HG02623 (cell line): ENCODE results near the gene FIGN.

Source experiments
- ATAC-seq: cut with Tn5 transposase; IDR thresholded peaks from one replicate; pipeline ENCODE4 v1.9.1; 2021; ENCODE audit warnings: moderate library complexity; ENCODE audit not compliant: unreplicated experiment

FIGN gene

DNA sequence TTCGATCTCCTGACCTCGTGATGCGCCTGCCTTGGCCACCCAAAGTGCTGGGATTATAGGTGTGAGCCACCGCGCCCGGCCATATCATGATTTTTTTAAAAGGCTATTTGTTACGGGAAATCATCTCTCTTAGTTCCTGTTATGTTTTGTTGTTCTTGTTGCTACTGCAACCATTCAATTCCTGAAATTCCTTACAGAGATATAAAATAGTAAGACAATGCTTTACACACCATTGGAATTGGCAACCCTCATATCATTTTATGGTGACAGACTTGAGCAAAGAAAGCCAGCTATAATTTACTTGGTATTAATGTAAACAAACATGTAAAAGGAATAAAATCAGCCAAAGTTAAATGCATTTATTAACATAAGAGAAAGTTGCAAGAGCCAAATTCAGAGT lies 163.0 kb downstream of the FIGN start:
- no peak for ATAC-seq

- no peak for ATAC-seq
These were observed 164.2 kb downstream of the FIGN start for GRCh38 chr2:163571423-163572102.

GRCh38 chr2:163570391-163570790 lies 165.4 kb downstream of the FIGN start:
- no peak for ATAC-seq

- ATAC-seq, result no peak
These were observed 170.6 kb downstream of the FIGN start for GRCh38 chr2:163565192-163565591.

DNA sequence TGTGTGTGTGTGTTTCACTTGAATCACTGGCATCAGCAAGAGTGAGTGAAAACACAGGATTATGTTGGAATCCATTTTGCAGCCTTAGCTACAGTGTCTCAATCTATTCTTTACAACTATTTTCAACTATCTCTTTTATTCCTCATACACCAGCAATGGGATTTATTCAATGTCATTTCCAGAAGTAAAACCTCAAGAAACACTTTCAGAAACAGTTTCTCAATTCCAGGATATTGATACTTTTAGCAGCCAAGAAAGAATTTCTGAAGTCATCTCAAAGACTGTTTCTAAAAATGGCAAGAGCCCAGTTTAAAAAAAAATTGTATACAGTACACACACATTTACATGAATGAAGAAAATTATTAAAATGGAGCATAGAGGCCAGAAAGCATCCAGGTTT lies 171.6 kb downstream of the FIGN start:
- ATAC-seq, result no peak

DNA sequence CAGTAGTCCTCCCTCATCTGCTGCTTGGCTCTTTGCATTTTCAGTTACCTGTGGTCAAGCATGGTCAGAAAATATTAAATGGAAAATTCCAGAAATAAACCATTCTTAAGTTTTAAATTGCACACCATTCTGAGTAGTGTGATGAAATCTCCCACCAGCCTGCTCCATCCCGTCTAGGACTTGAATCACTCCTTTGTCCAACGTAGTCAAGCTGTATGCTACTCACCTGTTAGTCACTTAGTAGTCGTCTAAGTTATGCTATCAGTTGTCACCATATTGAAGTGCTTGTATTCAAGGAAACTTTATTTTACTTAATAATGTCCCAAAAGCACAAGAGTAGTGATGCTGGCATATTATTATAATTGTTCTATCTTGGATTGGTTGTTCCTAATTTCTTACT lies 172.5 kb downstream of the FIGN start:
- ATAC-seq, result no peak

- no peak for ATAC-seq
These were observed 177.4 kb downstream of the FIGN start for GRCh38 chr2:163558251-163559021.

- ATAC-seq, result no peak
These were observed 179.3 kb downstream of the FIGN start for GRCh38 chr2:163556511-163556910.

DNA sequence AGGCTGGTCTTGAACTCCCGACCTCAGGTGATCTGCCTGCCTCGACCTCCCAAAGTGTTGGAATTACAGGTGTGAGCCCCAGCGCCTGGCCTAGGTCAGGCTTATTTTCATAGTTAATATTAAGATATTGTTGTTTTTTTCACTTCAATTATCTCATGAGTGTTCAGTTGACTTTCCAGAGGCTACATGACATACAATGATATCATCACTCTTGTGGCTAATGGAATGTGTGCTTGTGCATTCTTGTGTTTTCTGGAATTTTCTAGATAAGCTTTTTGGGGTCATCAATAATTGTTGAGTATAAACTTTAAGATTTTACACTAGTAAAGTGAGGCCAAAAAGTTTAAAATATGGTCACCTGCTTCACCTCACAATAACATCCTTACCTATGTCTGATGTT lies 180.9 kb downstream of the FIGN start:
- ATAC-seq, result no peak

DNA sequence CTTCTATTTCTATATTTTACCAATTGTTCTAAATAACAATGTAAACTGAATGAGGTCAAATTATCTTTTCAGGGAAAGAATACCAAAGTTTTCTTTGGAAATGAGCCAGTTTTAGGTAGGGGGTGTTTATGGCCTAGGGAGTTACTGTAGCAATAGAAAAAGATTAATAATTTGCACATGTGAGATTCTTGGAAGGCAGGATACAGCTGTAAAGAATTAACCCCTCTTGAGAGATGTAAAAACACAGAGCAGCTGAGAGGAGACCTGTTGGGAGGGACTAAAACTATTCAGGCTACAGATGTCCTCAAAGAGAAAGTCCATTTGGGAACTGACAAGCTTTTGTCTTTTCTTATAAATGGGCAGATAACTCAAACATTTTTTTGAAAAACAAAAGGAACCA lies 182.2 kb downstream of the FIGN start:
- no peak for ATAC-seq

GRCh38 chr2:163552758-163553157 lies 183.1 kb downstream of the FIGN start:
- no peak for ATAC-seq

GRCh38 chr2:163551616-163552373 lies 184.0 kb downstream of the FIGN start:
- ATAC-seq, result no peak

GRCh38 chr2:163548970-163549369 lies 186.8 kb downstream of the FIGN start:
- ATAC-seq, result no peak
